Activated naive CD8-positive, alpha-beta T cell treated with anti-CD3 and anti-CD28 coated beads, Interleukin-2, amount 50 U/mL, for 24 hours (primary cell): ENCODE data around the gene CELF2.

Source experiments
- ATAC-seq: fragments of 150-1000 bp; cut with Tn5 transposase; one replicate; pipeline ENCODE4 v1.10.0; 2021
- DNase-seq: peaks from one replicate; pipeline ENCODE4 v3.0.0; 2021
- H3K27ac Mint-ChIP-seq: one replicate; pipeline ENCODE4 v1.8.0; 2021; ENCODE audit warnings: mild to moderate bottlenecking, mixed read lengths
- H3K27me3 Mint-ChIP-seq: one replicate; pipeline ENCODE4 v1.8.0; 2021; ENCODE audit warnings: mixed read lengths
- H3K36me3 Mint-ChIP-seq: one replicate; pipeline ENCODE4 v1.8.0; 2021; ENCODE audit warnings: low read depth, mixed read lengths
- H3K4me1 Mint-ChIP-seq: one replicate; pipeline ENCODE4 v1.8.0; 2021; ENCODE audit warnings: mixed read lengths
- H3K4me3 Mint-ChIP-seq: one replicate; pipeline ENCODE4 v1.8.0; 2021; ENCODE audit warnings: mild to moderate bottlenecking, moderate library complexity, mixed read lengths
- H3K9me3 Mint-ChIP-seq: one replicate; pipeline ENCODE4 v1.8.0; 2021; ENCODE audit warnings: mixed read lengths

The CELF2 gene

DNA sequence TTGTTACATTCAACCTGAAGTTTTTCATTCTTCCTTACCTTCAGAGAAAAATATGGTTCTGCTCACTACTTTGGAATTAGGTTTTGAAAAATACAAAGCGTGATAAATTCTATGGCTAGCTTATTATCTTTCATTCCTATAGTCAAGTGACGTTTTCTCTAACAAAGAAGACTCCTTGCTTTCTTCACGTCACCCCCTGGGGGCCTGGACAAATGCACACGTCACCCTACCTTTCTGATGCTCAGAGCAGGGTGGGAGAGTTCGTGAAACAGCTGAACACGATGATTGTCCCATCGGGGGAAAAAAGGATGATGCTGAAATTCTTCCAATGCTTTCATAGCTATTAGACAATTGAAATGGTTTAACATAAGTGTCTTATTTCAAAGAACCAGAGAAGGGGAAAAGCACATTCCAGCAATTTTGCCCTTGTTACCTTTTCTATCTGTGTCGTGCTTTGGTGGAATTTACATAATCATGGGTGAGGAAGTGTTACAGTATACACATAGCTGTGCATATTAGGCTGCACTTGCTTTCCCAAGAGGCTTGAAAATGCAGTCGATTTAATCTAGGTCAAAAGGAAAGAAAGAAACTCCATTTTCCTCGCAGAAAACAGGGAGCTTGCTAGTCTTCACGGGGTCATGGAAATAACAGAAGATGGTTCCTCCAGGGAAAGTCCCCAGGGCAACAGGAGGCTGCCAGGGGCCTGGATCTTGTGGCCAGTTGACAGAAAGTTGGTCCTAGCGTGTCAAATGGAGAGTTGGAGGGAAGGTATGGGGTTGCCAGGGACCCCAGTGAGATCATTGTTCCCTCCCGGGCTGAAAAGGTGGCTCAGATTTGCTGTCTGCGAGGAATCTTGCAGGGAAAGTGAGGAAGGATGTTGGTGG is 189.2 kb downstream of the CELF2 start:
- Mint-ChIP-seq H3K9me3 (no peaks in the 10 kb centered on the region), H3K4me3 (no peak overlapping the region), H3K27ac (peak overlapping the region; percentile 96), H3K27me3 (no peaks in the 10 kb centered on the region), H3K4me1 (peaks cover 99% of the 10 kb centered on the region), H3K36me3 (peaks cover 78% of the 10 kb centered on the region)
- no peak for ATAC-seq
- DNase-seq = no peak

DNA sequence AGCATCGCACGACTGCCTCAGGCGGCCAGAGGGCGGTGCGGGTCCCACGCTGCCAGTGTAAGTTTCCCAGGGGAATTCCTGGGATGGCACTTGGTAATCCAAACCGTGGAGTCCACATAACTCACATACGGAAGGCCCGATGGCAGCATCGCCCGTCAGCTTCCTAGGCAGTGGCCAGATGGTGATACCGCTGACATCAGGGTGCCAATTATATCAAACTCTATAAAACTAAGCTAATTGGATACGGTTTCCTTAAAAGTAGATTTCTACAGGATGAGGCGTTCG is 189.8 kb downstream of the CELF2 start:
- Mint-ChIP-seq H3K4me3 (no peak overlapping the region), H3K36me3 (peaks cover 76% of the 10 kb centered on the region), H3K27ac (peak overlapping the region; percentile 96), H3K9me3 (no peaks in the 10 kb centered on the region), H3K27me3 (no peaks in the 10 kb centered on the region), H3K4me1 (peaks cover 99% of the 10 kb centered on the region)
- DNase-seq (no peak), ATAC-seq (no peak)

DNA sequence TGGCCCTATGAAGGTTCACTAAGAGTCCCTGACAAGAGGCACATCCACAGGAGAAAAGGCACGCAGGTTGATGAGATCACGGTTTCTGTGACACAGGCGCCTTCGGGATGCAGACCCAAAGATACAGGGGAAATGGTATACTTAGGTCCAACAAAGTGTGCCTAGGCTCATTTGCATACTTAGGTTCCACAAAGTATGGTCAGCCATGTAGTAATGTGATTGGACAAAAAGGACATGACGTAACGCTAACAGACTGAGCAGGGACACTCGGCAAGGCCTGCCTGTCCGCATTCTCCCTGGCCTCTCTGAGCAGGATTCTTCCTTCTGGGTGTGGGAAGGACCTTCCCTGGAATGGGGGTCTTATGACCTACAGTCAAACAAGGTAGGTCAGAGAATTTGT is 190.6 kb downstream of the CELF2 start:
- H3K4me3 Mint-ChIP-seq = peak overlapping the region; percentile 70
- no peaks in the 10 kb centered on the region for H3K27me3 Mint-ChIP-seq
- H3K36me3 Mint-ChIP-seq = peaks cover 73% of the 10 kb centered on the region
- no peaks in the 10 kb centered on the region for H3K9me3 Mint-ChIP-seq
- H3K27ac Mint-ChIP-seq = peak overlapping the region; percentile 96
- ATAC-seq = no peak
- peaks cover 99% of the 10 kb centered on the region for H3K4me1 Mint-ChIP-seq
- DNase-seq = no peak

DNA sequence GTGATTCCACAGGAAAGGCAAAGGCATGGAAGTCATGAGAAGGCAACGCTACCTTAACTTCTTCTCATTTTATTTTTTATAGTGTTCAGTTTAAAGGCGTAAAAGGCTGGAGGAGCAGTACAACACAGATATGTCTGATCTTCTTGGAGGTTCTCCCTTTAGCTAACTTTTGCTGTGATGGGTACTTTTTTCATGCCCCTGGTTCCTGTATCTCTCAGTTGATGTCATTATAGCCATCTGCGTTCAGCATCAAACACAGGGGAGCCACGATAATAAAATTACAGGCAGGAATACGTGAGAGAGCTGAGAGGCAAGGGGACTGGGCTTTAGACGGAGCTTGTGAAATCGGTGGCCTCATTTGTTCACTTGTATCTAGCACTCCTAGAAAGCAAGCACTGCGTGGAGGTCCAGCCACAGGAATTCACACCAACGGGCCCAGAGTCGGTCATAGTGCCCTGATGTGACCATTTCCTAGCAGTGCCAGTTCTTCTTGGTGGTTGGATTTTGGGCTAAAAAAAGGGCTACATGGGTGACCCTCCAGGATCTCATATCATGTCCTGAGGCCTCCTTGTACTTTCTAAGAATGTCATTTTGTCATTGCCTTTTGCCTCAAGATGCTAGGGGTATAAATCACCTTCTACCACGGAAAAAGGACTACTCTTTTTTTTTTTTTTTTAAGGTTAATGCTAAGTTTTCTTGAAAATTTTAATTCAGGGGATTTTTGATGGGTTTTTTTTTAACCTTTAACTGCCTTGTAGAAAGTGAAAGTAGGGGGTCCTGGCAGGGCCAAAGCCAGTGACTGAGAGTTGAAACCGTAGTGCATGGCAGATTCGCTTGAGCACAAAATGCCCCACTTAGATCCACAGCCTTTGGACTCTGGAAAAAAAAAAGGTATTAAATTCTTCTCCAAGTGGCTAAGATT is 191.5 kb downstream of the CELF2 start:
- peak; percentile 40 for ATAC-seq
- H3K36me3 Mint-ChIP-seq = peaks cover 72% of the 10 kb centered on the region
- peak; percentile 49 for DNase-seq
- H3K4me1 Mint-ChIP-seq = peaks cover 99% of the 10 kb centered on the region
- H3K4me3 Mint-ChIP-seq = peak overlapping the region; percentile 70
- H3K27me3 Mint-ChIP-seq = no peaks in the 10 kb centered on the region
- no peaks in the 10 kb centered on the region for H3K9me3 Mint-ChIP-seq
- peak overlapping the region; percentile 96 for H3K27ac Mint-ChIP-seq

DNA sequence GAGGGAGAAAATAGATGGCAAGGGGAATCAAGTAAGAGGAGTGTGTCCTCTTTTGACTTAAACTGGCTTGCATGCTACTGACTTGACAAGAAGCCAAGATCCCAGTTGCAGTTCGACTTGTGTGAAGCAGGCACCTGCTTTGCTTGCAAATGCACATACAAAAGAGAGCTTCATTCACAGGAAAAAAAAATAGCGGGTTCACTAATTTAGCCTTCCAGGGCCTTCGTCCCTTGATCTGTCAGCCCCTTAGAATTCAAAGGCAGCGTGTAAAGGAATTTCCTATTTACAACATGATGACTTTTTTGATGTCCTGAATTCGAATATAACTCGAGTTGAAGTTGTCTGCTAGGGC is 192.1 kb downstream of the CELF2 start:
- Mint-ChIP-seq H3K9me3 (no peaks in the 10 kb centered on the region), H3K27ac (peak overlapping the region; percentile 96), H3K4me3 (peak overlapping the region; percentile 70), H3K36me3 (peaks cover 71% of the 10 kb centered on the region), H3K4me1 (peaks cover 99% of the 10 kb centered on the region), H3K27me3 (no peaks in the 10 kb centered on the region)
- DNase-seq (no peak), ATAC-seq (no peak)

DNA sequence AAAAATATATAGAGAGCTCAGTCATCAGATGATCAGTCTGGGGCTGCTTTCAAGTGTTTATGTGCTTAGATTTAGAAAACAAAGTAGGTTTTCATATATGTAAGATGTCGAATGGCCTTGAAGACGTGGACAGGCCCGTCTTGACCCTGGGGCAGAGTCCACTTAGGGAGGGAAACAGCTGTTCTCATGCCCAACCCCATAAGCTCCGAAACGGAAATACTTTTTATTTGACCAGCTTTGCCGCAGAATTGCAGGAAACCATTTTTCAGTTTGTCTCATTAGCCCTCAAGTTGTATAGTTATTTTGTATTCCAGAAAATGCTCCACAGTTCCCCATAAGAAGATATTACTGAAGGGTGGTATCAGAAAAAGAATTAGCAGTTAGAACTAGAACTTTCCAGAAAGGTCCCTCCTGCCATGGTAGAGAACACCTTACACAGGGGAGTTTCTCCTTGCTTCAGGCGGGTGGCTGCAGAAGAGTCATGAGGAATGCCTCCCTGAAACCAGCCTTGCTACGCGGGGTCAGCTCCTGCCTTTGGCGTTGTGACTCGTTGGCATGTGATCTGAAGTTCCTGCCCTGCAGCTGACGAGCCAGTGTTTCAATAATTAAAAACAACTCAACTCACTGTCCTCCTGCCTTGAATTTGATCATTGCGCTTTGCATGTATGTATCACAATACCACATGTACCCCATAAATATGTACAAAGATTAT is 192.7 kb downstream of the CELF2 start:
- Mint-ChIP-seq H3K4me1 (peaks cover 99% of the 10 kb centered on the region), H3K27me3 (no peaks in the 10 kb centered on the region), H3K27ac (peak overlapping the region; percentile 96), H3K36me3 (peaks cover 71% of the 10 kb centered on the region), H3K9me3 (no peaks in the 10 kb centered on the region), H3K4me3 (peak overlapping the region; percentile 70)
- no peak for ATAC-seq
- no peak for DNase-seq

DNA sequence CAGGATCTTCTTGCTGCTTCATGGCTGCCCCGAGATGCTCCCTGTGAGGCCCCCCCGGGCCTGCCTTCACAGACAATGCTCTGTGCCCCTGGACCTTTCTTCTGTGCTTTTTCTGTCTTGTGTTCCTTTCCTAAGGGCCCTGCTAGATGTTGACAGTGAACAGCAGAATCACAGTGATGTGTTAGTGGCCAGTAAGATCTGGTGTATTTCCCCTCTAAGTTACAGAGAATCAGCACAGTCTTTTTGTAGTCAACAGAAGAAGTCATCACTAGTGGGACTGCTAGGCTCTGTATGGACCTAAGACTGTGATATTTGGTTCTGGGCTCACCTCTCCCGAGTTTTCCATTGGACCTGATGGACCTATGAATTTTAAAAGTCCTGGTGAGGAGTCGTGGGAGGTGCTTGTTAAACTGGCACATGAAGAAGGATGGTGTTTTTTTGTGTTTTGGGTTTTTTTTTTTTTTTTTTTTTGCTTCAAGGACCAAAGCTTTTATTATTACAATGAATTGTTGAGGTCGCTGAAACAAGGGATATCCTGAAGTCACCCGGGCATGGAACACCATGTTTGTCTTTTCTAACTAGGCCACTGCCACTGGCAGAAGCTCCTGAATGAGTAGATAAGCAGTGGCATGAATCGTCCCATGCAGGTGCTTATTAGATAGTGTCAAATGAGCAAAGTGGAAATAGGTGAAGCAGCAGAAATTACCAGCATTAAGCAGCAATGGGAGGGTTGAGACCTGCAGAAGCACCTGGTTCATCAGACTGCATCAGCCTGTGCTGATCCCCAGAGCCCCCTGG is 194.8 kb downstream of the CELF2 start:
- H3K36me3 Mint-ChIP-seq = peaks cover 68% of the 10 kb centered on the region
- peak overlapping the region; percentile 96 for H3K27ac Mint-ChIP-seq
- peaks cover 99% of the 10 kb centered on the region for H3K4me1 Mint-ChIP-seq
- H3K9me3 Mint-ChIP-seq = no peaks in the 10 kb centered on the region
- ATAC-seq = no peak
- peak overlapping the region; percentile 70 for H3K4me3 Mint-ChIP-seq
- no peak for DNase-seq
- H3K27me3 Mint-ChIP-seq = no peaks in the 10 kb centered on the region

DNA sequence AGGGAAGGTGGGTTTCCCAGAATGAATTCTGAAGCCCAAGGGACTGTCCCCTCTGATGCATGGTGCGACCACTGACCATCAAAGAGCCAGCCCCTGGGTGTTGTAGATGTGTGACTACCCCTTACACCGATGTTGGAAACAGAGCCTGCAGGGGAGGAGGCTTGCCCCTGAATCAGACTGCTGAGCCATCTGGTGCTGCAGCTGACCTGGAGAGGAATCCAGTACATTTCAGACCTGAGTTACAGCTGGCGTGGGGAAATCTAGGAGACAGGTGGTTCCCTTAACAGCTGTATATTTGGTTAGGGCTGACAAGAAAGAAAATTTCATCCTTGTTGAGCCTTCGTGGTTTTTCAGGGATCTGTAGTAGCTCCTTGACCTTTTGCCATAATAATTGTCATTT is 195.5 kb downstream of the CELF2 start:
- ATAC-seq = no peak
- Mint-ChIP-seq H3K36me3 (peaks cover 71% of the 10 kb centered on the region), H3K27me3 (no peaks in the 10 kb centered on the region), H3K9me3 (no peaks in the 10 kb centered on the region), H3K27ac (peak overlapping the region; percentile 96), H3K4me3 (peak overlapping the region; percentile 10), H3K4me1 (peaks cover 99% of the 10 kb centered on the region)
- no peak for DNase-seq

DNA sequence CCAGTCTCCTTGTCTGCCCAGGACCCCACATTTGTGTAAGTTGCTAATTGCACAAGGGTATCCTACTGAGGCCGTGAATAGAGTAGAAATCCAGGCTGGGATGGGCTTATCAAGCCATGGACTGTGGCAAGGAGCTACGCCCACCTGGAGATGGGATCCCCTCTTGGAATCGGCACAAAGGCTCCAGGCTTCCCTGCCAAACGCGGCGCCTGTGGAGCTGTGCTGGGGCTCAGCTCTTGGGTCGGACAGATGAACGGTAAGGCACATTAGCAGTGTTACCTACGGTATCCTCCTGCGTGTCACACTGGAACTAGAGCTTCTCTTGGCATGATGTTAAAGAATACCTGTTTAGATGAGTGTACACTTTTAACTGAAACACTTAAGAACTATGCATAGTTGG is 196.7 kb downstream of the CELF2 start:
- Mint-ChIP-seq H3K4me3 (no peak overlapping the region), H3K9me3 (no peaks in the 10 kb centered on the region), H3K36me3 (peaks cover 74% of the 10 kb centered on the region), H3K27ac (peak overlapping the region; percentile 83), H3K4me1 (peaks cover 99% of the 10 kb centered on the region), H3K27me3 (no peaks in the 10 kb centered on the region)
- DNase-seq (no peak), ATAC-seq (no peak)

DNA sequence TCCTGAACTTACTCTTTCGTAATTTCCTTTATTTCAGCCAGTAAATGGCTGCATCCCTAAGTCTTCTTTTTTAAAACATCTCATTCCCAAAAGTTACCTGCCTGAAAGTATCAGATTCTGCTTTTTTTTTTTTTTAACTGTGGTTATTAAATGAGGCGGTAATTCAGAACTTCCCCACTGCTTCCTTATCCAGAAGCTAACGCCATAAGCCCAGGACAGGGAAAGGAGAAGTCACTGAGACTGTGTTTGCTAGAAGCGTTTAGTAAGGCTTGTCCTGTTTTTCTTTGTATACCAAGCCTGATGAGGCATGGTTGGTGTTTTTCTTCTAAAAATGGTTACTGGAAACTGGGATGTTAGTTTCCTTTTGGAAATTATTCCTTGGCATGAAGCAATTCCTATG is 197.8 kb downstream of the CELF2 start:
- ATAC-seq (no peak), DNase-seq (no peak)
- Mint-ChIP-seq H3K9me3 (peaks cover 2% of the 10 kb centered on the region), H3K36me3 (peaks cover 76% of the 10 kb centered on the region), H3K4me1 (peaks cover 98% of the 10 kb centered on the region), H3K27me3 (no peaks in the 10 kb centered on the region), H3K27ac (peak overlapping the region; percentile 83), H3K4me3 (no peak overlapping the region)

DNA sequence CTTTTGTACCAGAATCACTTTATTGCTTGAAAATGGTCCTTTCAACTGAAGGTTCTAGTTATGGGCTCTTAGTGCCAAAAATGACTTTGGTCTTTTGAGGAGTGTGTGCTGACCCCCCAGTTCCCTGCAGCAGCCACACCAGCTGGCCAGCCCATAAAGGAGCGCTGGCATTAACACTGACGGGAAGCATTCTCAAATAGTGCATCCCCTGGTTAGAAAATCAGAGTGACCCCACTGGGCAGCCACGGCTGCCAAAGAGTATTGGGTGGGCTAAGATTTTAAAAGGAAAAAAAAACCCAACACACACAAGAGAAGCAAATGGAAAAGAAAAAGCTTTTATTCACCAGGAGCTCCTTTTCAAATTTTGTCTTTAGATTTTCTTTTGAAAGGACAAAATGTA is 199.8 kb downstream of the CELF2 start:
- H3K4me3 Mint-ChIP-seq = peak overlapping the region; percentile 37
- peak overlapping the region; percentile 83 for H3K27ac Mint-ChIP-seq
- ATAC-seq = no peak
- peaks cover 4% of the 10 kb centered on the region for H3K9me3 Mint-ChIP-seq
- no peaks in the 10 kb centered on the region for H3K27me3 Mint-ChIP-seq
- no peak for DNase-seq
- peaks cover 98% of the 10 kb centered on the region for H3K4me1 Mint-ChIP-seq
- peaks cover 81% of the 10 kb centered on the region for H3K36me3 Mint-ChIP-seq

DNA sequence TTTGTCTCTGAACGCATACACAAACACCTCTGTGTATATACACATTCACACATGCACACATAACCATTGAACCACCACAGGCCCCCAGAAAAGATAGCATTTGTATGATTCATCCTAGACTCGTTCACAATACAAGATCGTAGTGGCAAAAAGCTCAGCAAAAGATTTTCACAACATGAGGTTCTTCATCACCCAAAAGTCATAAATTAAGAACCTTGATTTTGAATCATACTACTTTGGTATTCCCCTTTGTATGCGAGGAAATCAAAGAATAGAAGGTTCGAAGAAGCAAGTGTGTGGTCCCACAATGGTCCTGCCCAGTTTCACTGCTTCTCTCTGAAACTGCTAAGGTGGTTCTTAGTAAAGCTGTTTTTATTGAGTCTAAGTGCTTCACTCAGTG is 200.7 kb downstream of the CELF2 start:
- peak overlapping the region; percentile 37 for H3K4me3 Mint-ChIP-seq
- no peaks in the 10 kb centered on the region for H3K27me3 Mint-ChIP-seq
- H3K9me3 Mint-ChIP-seq = peaks cover 4% of the 10 kb centered on the region
- H3K27ac Mint-ChIP-seq = peak overlapping the region; percentile 83
- H3K36me3 Mint-ChIP-seq = peaks cover 79% of the 10 kb centered on the region
- peaks cover 98% of the 10 kb centered on the region for H3K4me1 Mint-ChIP-seq
- DNase-seq (no peak), ATAC-seq (peak; percentile 94)

DNA sequence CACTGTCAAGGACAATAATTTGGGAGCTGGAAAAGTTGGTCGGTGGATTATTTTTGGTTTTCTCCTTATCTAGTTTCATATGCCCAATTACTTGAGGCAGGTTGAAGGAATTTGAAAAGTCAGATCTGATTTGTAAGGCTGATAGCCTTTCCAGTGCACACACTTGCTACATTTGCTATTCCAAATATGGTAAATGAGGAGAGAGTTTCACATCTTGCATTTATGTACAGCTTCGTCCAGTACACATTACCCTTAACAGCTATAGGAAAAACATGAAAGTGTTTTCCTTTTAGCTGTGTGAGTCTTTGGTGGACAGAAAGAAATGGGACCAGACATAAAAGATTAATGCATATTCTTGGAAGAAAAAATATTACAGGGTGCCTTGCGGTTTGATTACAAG is 201.8 kb downstream of the CELF2 start:
- Mint-ChIP-seq H3K4me3 (peak overlapping the region; percentile 45), H3K4me1 (peaks cover 96% of the 10 kb centered on the region), H3K27ac (peak overlapping the region; percentile 83), H3K9me3 (peaks cover 4% of the 10 kb centered on the region), H3K36me3 (peaks cover 77% of the 10 kb centered on the region), H3K27me3 (no peaks in the 10 kb centered on the region)
- ATAC-seq (no peak), DNase-seq (no peak)

DNA sequence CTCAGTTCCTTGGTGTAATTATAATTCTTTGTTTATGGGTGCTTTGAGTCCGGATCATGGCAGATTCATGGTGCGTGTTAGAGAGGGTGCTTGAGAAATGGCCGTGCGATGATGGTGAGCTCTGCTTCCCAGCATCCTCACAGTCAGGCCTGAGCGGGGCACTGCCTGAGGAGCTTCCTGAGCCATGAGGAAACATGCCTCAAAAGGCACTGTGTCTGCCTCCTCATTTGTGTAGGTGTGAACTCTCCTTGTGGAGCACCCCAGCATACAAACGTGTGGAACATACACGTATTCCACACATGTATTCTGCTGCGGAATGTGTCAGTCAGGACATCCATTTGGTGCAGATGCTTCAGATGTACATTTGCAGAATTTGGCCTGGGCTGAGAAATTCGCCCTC is 205.4 kb downstream of the CELF2 start:
- H3K36me3 Mint-ChIP-seq = peaks cover 79% of the 10 kb centered on the region
- DNase-seq (no peak), ATAC-seq (no peak)
- peak overlapping the region; percentile 68 for H3K27ac Mint-ChIP-seq
- peaks cover 4% of the 10 kb centered on the region for H3K9me3 Mint-ChIP-seq
- H3K27me3 Mint-ChIP-seq = no peaks in the 10 kb centered on the region
- peaks cover 97% of the 10 kb centered on the region for H3K4me1 Mint-ChIP-seq
- H3K4me3 Mint-ChIP-seq = no peak overlapping the region
